Neural cell (in vitro differentiated cells): ENCODE measurements around the gene CLPSL1.

Experiments used
- EP300 ChIP-seq: fragments of 450-650 bp; conservative IDR thresholded peaks from 2 replicates; pipeline ENCODE4 v1.6.1; 2014; ENCODE audit warnings: antibody characterized with exemption, mild to moderate bottlenecking, moderate library complexity; ENCODE audit not compliant: poor library complexity, severe bottlenecking
- EZH2 ChIP-seq: fragments of 200-600, 300-800 bp; shearing (Covaris generic), sonication (generic); IDR thresholded peaks from 2 replicates; pipeline ENCODE4 v1.6.1; 2014; ENCODE audit warnings: antibody characterized with exemption, low read length, borderline replicate concordance, mild to moderate bottlenecking; ENCODE audit not compliant: insufficient read depth, poor library complexity, severe bottlenecking
- POLR2AphosphoS5 ChIP-seq: IDR thresholded peaks from 2 replicates; pipeline ENCODE4 v1.6.1; 2012
- RAD21 ChIP-seq: fragments of 450-650 bp; conservative IDR thresholded peaks from 2 replicates; pipeline ENCODE4 v1.6.1; 2014; ENCODE audit warnings: antibody characterized with exemption, mild to moderate bottlenecking, moderate library complexity
- REST ChIP-seq: IDR thresholded peaks from 2 replicates; pipeline ENCODE4 v1.6.1; 2012; ENCODE audit warnings: borderline replicate concordance
- SMC3 ChIP-seq: fragments of 450-650 bp; conservative IDR thresholded peaks from 2 replicates; pipeline ENCODE4 v1.6.1; 2014; ENCODE audit warnings: antibody characterized with exemption, mild to moderate bottlenecking, moderate library complexity; ENCODE audit not compliant: poor library complexity
- TAF1 ChIP-seq: IDR thresholded peaks from 2 replicates; pipeline ENCODE4 v1.6.1; 2012; ENCODE audit warnings: low read depth
- TF ChIP-seq, protein P1 (sequence below): fragments of 450-650 bp; IDR thresholded peaks from 2 replicates; pipeline ENCODE4 v1.5.1; 2014; ENCODE audit warnings: antibody characterized with exemption, mild to moderate bottlenecking, moderate library complexity; ENCODE audit not compliant: poor library complexity, severe bottlenecking

DNA sequence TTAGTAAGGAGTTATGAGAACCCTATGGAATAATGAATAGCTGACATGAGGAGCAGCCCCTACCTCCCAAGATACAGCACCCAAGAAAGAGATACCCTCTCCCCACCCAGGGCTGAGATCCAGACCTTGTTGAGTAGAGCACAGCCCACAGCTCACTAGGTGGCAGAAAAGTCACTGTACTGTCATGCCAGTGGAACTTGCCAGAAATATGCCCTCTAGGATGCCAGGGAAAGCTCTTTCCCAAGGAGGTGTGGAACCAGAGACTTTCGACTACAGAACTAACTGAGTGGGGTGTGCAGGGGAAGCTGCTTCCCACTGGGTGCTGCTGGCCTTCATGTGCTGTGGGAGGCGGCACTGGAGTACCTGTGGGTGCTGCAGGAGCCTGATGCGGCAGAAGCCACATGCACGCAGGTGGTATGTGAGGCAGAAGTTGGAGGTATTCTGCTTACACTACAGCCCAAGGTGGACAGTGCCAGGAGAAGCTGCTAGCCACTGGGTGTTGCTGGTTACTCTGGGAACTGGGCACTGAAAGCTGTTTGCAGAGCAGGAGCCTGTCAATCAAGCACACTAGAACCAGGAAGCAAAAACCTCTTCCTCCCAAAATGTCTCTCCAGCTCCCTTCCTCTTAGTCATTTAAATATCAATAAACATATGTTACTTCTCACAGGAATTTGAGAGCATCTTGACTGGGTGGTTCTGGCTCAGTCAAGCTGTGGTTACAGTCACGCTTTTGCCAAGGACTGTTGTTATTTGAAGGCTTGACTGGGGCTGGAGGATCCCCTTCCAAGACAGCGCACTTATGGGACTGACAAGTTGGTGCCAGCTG, 26.2 kb upstream of the CLPSL1 start:
- no peak for TF ChIP-seq POLR2AphosphoS5
- no peak for TF ChIP-seq RAD21
- TF ChIP-seq, protein P1, sequence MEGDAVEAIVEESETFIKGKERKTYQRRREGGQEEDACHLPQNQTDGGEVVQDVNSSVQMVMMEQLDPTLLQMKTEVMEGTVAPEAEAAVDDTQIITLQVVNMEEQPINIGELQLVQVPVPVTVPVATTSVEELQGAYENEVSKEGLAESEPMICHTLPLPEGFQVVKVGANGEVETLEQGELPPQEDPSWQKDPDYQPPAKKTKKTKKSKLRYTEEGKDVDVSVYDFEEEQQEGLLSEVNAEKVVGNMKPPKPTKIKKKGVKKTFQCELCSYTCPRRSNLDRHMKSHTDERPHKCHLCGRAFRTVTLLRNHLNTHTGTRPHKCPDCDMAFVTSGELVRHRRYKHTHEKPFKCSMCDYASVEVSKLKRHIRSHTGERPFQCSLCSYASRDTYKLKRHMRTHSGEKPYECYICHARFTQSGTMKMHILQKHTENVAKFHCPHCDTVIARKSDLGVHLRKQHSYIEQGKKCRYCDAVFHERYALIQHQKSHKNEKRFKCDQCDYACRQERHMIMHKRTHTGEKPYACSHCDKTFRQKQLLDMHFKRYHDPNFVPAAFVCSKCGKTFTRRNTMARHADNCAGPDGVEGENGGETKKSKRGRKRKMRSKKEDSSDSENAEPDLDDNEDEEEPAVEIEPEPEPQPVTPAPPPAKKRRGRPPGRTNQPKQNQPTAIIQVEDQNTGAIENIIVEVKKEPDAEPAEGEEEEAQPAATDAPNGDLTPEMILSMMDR = no peak
- TF ChIP-seq EZH2 = no peak
- TF ChIP-seq EP300 = no peak
- no peak for TF ChIP-seq REST
- TF ChIP-seq SMC3 = no peak
- TF ChIP-seq TAF1 = no peak
